Memory B cell (primary cell): ENCODE results near the gene STPG4.
A peak's percentile ranks its signal among the peaks of the same experiment; 100 is the strongest.

Experiments used
- ATAC-seq: fragments of 150-1000 bp; cut with Tn5 transposase; 2 replicates; pipeline ENCODE4 v1.10.0; 2021; ENCODE audit warnings: low read depth, mild to moderate bottlenecking, moderate library complexity
- DNase-seq, 2 donors: peaks; one replicate each; pipeline ENCODE4 v3.0.0; 2022; ENCODE audit warnings: low spot score in 2 of 2
- H3K27ac Mint-ChIP-seq: one replicate; pipeline ENCODE4 v1.8.0; 2022; ENCODE audit warnings: mild to moderate bottlenecking, moderate library complexity, mixed read lengths
- H3K27me3 Mint-ChIP-seq: one replicate; pipeline ENCODE4 v1.8.0; 2022; ENCODE audit warnings: mixed read lengths
- H3K36me3 Mint-ChIP-seq: one replicate; pipeline ENCODE4 v1.8.0; 2022; ENCODE audit warnings: mild to moderate bottlenecking, mixed read lengths
- H3K4me1 Mint-ChIP-seq: one replicate; pipeline ENCODE4 v1.8.0; 2022; ENCODE audit warnings: mixed read lengths
- H3K4me3 Mint-ChIP-seq: one replicate; pipeline ENCODE4 v1.8.0; 2022; ENCODE audit warnings: mild to moderate bottlenecking, moderate library complexity, mixed read lengths
- H3K9me3 Mint-ChIP-seq: one replicate; pipeline ENCODE4 v1.8.0; 2022; ENCODE audit warnings: mixed read lengths

The STPG4 gene

GRCh38 chr2:47155091-47155876, at the start of gene STPG4:
Gene STPG4 (minus strand): TSS chr2:47155308. CDS start chr2:47155251, 57 bp downstream.
- Mint-ChIP-seq H3K4me1 (peaks cover 14% of the 10 kb centered on the region), H3K9me3 (no peaks in the 10 kb centered on the region), H3K36me3 (peaks cover 17% of the 10 kb centered on the region), H3K27ac (peak within 1 kb of the TSS; percentile 58), H3K27me3 (no peaks in the 10 kb centered on the region), H3K4me3 (no peak within 1 kb of the TSS)
- DNase-seq, result no peak
- no peak for ATAC-seq

GRCh38 chr2:47204691-47205090, 49.6 kb upstream of the STPG4 start:
- H3K27me3 Mint-ChIP-seq, result peaks cover 3% of the 10 kb centered on the region
- DNase-seq (no peak), ATAC-seq (no peak)
- no peak overlapping the region for H3K27ac Mint-ChIP-seq
- peaks cover 6% of the 10 kb centered on the region for H3K36me3 Mint-ChIP-seq
- H3K4me3 Mint-ChIP-seq, result no peak overlapping the region
- H3K9me3 Mint-ChIP-seq, result peaks cover 4% of the 10 kb centered on the region
- H3K4me1 Mint-ChIP-seq, result no peaks in the 10 kb centered on the region

- Mint-ChIP-seq H3K4me3 (no peak overlapping the region), H3K27ac (no peak overlapping the region), H3K4me1 (no peaks in the 10 kb centered on the region), H3K9me3 (peaks cover 4% of the 10 kb centered on the region), H3K27me3 (peaks cover 3% of the 10 kb centered on the region), H3K36me3 (peaks cover 6% of the 10 kb centered on the region)
- DNase-seq, result no peak
- ATAC-seq, result no peak
Observed at GRCh38 chr2:47203995-47204394, 48.9 kb upstream of the STPG4 start.

GRCh38 chr2:47201224-47201623, 46.1 kb upstream of the STPG4 start:
- Mint-ChIP-seq H3K27ac (no peak overlapping the region), H3K27me3 (peaks cover 5% of the 10 kb centered on the region), H3K36me3 (peaks cover 6% of the 10 kb centered on the region), H3K4me3 (no peak overlapping the region), H3K9me3 (peaks cover 4% of the 10 kb centered on the region), H3K4me1 (no peaks in the 10 kb centered on the region)
- no peak for DNase-seq
- ATAC-seq, result no peak

- Mint-ChIP-seq H3K27ac (no peak overlapping the region), H3K36me3 (peaks cover 2% of the 10 kb centered on the region), H3K4me1 (no peaks in the 10 kb centered on the region), H3K27me3 (peaks cover 7% of the 10 kb centered on the region), H3K4me3 (no peak overlapping the region), H3K9me3 (no peaks in the 10 kb centered on the region)
- no peak for ATAC-seq
- DNase-seq, result no peak
Observed at GRCh38 chr2:47198985-47199451, 43.9 kb upstream of the STPG4 start.

- Mint-ChIP-seq H3K9me3 (no peaks in the 10 kb centered on the region), H3K4me3 (no peak overlapping the region), H3K36me3 (no peaks in the 10 kb centered on the region), H3K4me1 (no peaks in the 10 kb centered on the region), H3K27ac (no peak overlapping the region), H3K27me3 (peaks cover 8% of the 10 kb centered on the region)
- no peak for DNase-seq
- ATAC-seq, result no peak
Observed at GRCh38 chr2:47196499-47196898, 41.4 kb upstream of the STPG4 start.

GRCh38 chr2:47196046-47196445, 40.9 kb upstream of the STPG4 start:
- ATAC-seq, result no peak
- no peaks in the 10 kb centered on the region for H3K9me3 Mint-ChIP-seq

GRCh38 chr2:47195148-47195547, 40.0 kb upstream of the STPG4 start:
- Mint-ChIP-seq H3K27ac (no peak overlapping the region), H3K27me3 (peaks cover 8% of the 10 kb centered on the region), H3K9me3 (no peaks in the 10 kb centered on the region), H3K4me3 (no peak overlapping the region), H3K4me1 (no peaks in the 10 kb centered on the region), H3K36me3 (no peaks in the 10 kb centered on the region)
- ATAC-seq (no peak), DNase-seq (no peak)

More at GRCh38 chr2:47196046-47196445, 40.9 kb upstream of the STPG4 start:
- DNase-seq, result no peak
- Mint-ChIP-seq H3K27me3 (peaks cover 8% of the 10 kb centered on the region), H3K4me1 (no peaks in the 10 kb centered on the region), H3K27ac (no peak overlapping the region), H3K36me3 (no peaks in the 10 kb centered on the region), H3K4me3 (no peak overlapping the region)

- Mint-ChIP-seq H3K36me3 (no peaks in the 10 kb centered on the region), H3K27ac (no peak overlapping the region), H3K9me3 (no peaks in the 10 kb centered on the region), H3K27me3 (peaks cover 8% of the 10 kb centered on the region), H3K4me3 (no peak overlapping the region), H3K4me1 (no peaks in the 10 kb centered on the region)
- ATAC-seq (no peak), DNase-seq (no peak)
Observed at GRCh38 chr2:47194410-47194809, 39.3 kb upstream of the STPG4 start.

- peaks cover 6% of the 10 kb centered on the region for H3K27me3 Mint-ChIP-seq
- H3K36me3 Mint-ChIP-seq, result no peaks in the 10 kb centered on the region
- no peaks in the 10 kb centered on the region for H3K4me1 Mint-ChIP-seq
- H3K4me3 Mint-ChIP-seq, result no peak overlapping the region
- ATAC-seq (no peak), DNase-seq (no peak)
- H3K27ac Mint-ChIP-seq, result no peak overlapping the region
- no peaks in the 10 kb centered on the region for H3K9me3 Mint-ChIP-seq
Observed at GRCh38 chr2:47193607-47194006, 38.5 kb upstream of the STPG4 start.

- DNase-seq (no peak), ATAC-seq (no peak)
- Mint-ChIP-seq H3K4me1 (no peaks in the 10 kb centered on the region), H3K9me3 (no peaks in the 10 kb centered on the region), H3K36me3 (no peaks in the 10 kb centered on the region), H3K27me3 (peaks cover 5% of the 10 kb centered on the region), H3K27ac (no peak overlapping the region), H3K4me3 (no peak overlapping the region)
Observed at GRCh38 chr2:47190188-47190881, 35.2 kb upstream of the STPG4 start.

- H3K4me1 Mint-ChIP-seq, result no peaks in the 10 kb centered on the region
- H3K4me3 Mint-ChIP-seq, result no peak overlapping the region
- peaks cover 5% of the 10 kb centered on the region for H3K27me3 Mint-ChIP-seq
- no peaks in the 10 kb centered on the region for H3K9me3 Mint-ChIP-seq
- ATAC-seq (no peak), DNase-seq (no peak)
- no peaks in the 10 kb centered on the region for H3K36me3 Mint-ChIP-seq
- H3K27ac Mint-ChIP-seq, result no peak overlapping the region
Observed at GRCh38 chr2:47189635-47190034, 34.5 kb upstream of the STPG4 start.

- Mint-ChIP-seq H3K9me3 (no peaks in the 10 kb centered on the region), H3K27me3 (peaks cover 2% of the 10 kb centered on the region), H3K27ac (no peak overlapping the region), H3K36me3 (no peaks in the 10 kb centered on the region), H3K4me1 (no peaks in the 10 kb centered on the region), H3K4me3 (no peak overlapping the region)
- ATAC-seq (no peak), DNase-seq (no peak)
Observed at GRCh38 chr2:47187069-47187468, 32.0 kb upstream of the STPG4 start.

GRCh38 chr2:47186351-47186750, 31.2 kb upstream of the STPG4 start:
- Mint-ChIP-seq H3K4me1 (no peaks in the 10 kb centered on the region), H3K27me3 (peaks cover 2% of the 10 kb centered on the region), H3K36me3 (no peaks in the 10 kb centered on the region), H3K9me3 (no peaks in the 10 kb centered on the region), H3K4me3 (no peak overlapping the region), H3K27ac (no peak overlapping the region)
- ATAC-seq (no peak), DNase-seq (no peak)
